AML-193 (cell line): ENCODE results near the gene COL5A1.

Source experiments
- DNase-seq, 2 experiments: peaks; one replicate each; lab custom pipeline; 2025; lab: John Stamatoyannopoulos, UW

COL5A1 gene

DNA sequence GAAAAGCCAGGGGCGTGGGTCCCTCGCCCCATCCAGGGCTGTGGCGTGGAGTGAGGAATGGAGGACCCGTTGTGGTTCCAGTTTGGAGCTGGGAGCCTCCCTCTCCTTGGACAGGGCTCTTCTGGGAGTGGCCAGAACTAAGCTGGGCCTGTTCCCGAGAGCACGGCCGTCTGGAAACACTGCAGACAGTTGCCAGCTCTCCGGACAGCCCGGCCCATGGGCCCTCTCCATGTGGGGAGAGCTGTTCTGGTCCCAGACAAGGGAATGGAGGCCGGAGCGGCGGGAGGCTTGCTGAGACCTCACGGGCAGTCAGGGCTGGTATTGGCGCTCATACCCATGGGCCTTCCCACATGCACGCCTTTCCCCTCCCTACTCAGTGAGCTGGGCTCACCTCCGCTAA is 193.8 kb downstream of the COL5A1 start:
- DNase-seq: no peak

DNA sequence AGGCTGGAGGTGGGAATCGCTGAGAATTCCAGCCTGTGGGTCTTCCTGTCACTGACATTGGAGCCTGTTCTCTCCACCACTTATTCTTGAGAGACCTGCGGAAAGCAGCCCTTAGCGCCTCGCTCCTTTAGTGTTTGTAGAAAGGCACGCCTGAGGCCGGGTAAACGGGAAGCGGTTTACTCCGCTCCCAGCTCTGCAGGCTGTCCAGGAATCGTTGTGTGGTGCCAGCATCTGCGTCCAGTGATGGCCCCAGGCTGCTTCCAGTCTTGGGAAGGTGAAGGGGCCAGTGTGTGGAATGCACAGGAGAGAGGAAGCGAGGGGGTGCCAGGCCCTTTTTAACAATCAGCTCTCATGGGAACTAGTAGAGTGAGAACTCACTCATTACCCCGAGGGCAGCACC is 194.4 kb downstream of the COL5A1 start:
- DNase-seq: no peak

DNA sequence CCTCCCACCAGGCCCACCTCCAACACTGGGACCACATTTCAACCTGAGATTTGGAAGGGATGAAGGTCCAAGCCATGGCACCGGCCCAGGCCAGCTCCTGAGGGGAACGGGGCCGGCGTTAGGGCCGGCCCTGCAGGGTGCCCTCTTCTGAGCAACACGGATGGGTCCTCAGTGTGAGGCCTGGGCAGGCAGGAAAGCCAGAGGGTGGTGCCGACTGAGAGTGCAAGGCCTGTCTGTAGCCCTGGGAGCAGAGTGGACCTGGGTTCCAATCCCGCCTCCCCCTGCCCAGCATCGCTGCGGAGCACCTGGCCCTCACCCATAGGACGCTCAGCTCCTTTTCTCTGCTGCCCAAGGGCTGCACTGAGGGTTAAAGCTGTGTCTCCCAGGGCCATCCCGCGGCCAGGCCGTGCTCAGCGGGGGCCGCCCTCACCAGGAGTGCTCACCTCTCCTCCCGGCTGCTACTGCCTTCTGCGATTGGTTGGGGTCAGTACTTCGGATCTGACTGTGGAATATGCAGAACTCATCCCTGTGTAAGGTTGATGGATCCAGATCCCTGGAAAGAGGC is 194.9 kb downstream of the COL5A1 start:
- DNase-seq: no peak

DNA sequence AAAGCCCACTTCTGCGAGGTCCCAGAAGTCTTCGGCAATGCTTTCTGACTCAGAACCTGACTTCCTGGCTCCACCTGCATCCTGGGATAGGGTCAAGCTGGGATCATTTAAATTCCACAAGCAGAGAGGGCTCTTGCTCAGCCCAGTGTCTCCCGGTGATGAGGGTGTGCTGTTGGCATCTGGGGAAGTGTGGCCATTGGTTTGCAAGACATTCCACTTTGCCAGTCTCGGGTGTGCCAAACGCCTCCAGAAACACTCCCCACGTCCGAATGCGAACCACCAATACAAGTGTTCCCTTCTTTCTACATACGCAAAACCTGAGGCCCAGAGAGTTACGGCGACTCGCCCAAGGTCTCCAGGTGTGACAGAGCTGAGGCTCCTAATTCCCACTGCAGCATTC is 195.9 kb downstream of the COL5A1 start:
- DNase-seq: no peak

DNA sequence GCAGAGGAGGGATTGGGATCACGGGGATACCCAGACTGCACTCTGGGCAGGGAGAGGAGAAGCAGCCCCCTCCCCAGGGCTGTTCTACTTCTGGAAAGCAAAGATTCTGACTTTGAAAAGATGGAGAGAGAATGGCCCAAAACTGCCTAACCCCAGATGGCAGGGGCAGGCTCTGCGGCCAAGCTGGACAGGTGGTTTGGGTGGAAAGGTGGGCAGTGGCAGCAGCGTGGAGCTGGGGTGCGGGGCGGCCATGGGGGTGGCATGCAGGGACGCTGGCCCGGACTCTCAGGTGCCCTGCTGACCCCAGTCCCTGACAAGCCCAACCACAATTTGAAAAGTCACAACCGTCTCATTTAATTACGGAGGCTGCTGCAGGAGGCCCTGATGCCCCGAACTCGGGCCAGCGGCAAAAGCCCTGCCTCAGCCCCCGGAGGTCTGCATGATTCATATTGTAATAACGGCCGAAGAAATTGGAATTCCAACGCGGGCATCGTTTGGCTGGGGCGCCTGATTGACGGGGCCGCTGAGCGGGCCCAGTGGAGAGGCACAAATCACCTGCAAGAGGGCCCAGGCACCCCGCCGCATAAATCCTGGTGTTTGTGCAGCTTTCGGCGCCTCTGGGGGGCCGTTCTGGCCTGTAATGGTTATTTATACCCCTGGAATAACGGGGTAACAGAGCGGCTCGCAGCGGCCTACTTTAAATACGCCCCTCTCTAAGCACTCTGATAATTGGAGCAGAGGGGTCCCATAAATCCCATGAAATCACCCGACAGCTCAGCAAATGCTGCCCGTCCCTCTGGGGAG is 197.2 kb downstream of the COL5A1 start:
- DNase-seq: no peak

- no peak for DNase-seq
These were observed 198.0 kb downstream of the COL5A1 start for GRCh38 chr9:134839455-134840125.

GRCh38 chr9:134840511-134840910 is 198.9 kb downstream of the COL5A1 start:
- DNase-seq: no peak

DNA sequence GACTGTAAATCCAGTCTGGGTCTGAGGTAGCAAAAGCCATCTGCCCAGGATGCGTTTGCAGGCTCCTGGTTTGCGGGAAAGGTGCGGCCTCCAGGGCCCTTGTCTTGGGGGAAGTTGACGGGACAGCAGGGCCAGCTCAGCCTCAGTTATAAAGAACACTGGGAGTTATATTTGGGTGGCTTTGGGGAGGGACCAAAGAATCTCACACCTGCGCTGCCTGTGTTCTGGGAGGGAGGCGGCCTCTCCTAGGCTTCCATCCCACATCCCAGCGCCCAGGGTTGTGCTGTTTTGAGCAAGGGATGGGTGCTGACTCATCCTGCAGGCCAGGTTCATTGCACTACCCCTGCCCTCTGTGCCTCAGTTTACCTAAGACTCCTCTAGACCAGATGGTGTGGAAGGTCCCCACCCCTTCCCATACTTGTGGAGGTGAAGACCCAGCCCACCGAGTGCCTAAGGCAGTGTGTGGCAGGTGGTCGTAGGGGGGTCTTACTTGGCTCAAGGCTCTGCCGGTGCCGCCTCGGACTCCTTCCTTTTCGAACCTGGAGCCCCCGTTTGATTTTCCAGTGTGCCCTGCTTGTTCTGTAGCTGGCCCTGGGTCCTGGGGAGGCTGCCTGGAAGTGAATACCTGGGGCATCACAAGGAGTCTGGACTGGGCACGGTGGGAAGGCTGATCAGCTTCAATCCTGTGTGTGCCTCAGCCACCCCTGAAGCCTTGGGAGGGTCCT is 199.7 kb downstream of the COL5A1 start:
- no peak for DNase-seq

DNA sequence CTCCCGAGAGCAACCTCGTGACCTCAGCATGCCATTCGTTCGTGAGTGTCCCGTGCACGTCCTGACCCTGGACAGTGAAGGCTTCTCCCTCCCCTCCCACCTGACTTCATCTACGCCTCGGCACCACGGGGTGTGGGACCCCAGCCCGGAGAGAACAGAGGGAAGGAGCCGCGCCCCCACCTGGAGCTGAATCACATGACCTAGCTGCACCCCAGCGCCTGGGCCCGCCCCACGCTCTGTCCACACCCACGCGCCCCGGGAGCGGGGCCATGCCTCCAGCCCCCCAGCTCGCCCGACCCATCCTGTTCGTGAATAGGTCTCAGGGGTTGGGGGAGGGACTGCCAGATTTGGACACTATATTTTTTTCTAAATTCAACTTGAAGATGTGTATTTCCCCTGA is 200.7 kb downstream of the COL5A1 start:
- no peak for DNase-seq

DNA sequence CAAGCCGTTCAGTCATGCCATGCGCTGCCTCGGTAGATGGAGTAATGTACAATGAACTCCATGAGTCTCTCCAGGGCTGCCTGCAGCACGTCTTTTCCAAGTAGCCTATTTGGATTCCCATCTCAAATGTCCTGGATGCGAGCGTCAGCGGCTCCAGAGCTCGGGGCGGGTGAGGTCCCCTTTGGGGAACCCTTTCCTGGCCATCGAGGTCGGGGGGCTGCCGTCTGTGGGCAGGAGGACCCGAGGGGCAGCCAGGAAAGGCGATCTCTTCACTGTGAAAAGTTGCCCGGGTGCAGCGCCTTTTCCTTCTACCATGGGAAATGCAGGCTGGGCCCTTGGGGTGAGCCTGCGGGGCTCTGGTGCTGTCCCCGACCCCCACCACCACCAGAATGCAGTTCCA is 202.1 kb downstream of the COL5A1 start:
- DNase-seq: no peak

DNA sequence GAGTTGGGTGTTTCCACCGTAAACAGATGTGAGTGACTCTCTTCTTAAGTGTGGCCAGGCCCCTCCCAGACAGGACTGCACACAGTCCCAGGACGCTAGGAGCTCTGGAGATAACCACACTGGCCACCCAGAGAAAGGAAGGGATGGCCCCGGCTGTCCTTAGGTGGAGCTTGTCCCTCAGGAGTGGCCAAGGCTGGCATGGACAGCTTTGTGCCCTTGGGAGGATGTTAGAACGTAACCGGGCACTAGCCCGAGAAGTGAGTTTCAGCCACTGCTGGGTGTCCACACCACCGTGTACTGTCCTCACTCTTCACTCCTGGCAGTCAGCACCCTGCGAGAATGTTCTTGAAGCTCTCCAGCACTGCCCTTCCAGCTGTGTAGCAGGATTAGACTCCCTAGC is 203.2 kb downstream of the COL5A1 start:
- DNase-seq: no peak

- DNase-seq: no peak
These were observed 204.6 kb downstream of the COL5A1 start for GRCh38 chr9:134846187-134846586.

DNA sequence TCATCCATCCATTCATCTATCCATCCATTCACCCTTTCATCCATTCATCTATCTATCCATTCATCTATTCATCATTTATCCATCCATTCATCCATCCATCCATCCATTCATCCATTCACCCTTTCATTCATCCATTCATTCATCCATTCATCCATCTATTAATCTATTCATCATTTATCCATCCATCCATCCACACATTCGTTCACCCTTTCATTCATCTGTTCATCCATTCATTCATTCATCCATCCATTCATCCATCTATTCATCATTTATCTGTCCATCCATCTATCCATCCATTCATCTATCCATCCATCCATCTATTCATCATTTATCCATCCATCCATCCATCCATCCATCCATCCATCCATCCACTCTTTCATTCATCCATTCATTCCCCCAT is 205.1 kb downstream of the COL5A1 start:
- DNase-seq: no peak

- DNase-seq: no peak
These were observed 205.5 kb downstream of the COL5A1 start for GRCh38 chr9:134847138-134847537.

GRCh38 chr9:134847752-134848432 is 206.3 kb downstream of the COL5A1 start:
- DNase-seq: no peak

DNA sequence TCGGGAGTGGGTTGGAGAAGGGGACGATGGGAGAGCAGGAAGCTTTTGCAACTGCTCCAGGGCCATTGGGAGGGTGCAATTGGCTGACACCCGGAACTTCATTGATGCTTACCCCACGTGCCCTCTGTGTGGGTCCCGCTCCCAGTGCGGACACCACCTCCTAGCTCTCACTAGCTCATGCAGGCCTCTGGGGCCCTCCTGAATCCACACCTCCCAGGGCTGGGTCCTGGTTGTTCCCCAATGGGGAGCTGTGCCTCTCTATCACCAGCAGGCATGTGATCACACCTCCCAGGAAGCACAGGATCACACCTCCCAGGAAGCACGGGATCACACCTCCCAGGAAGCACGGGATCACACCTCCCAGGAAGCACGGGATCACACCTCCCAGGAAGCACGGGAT is 206.9 kb downstream of the COL5A1 start:
- no peak for DNase-seq

DNA sequence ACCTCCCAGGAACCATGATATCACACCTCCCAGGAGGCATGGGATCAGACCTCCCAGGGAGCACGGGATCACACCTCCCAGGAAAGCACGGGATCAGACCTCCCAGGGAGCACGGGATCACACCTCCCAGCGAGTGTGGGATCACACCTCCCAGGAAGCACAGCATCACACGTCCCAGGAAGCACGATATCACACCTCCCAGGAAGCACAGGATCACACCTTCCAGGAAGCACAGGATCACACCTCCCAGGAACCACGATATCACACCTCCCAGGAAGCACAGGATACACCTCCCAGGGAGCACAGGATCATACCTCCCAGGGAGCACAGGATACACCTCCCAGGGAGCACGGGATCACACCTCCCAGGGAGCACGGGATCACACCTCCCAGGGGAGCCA is 209.0 kb downstream of the COL5A1 start:
- no peak for DNase-seq

DNA sequence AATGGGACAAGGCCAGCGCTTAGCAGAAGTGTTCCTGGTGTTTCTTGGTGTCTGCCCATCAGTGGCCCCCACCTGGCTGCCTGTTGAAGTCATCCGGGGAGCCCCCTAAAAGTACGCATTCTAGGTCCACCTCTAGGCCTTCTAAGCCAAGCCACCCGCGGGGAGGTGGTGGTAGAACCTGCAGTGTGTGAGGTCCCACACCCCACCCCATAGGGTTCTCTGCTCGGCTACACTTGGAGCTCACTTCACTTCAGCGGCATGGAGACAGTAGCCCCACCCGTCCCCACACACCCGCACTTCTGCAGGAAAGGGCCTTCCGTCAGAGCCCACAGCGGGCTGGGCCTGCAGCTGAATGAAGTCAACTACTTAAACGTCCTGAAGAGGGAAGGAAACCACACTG is 209.4 kb downstream of the COL5A1 start:
- no peak for DNase-seq

DNA sequence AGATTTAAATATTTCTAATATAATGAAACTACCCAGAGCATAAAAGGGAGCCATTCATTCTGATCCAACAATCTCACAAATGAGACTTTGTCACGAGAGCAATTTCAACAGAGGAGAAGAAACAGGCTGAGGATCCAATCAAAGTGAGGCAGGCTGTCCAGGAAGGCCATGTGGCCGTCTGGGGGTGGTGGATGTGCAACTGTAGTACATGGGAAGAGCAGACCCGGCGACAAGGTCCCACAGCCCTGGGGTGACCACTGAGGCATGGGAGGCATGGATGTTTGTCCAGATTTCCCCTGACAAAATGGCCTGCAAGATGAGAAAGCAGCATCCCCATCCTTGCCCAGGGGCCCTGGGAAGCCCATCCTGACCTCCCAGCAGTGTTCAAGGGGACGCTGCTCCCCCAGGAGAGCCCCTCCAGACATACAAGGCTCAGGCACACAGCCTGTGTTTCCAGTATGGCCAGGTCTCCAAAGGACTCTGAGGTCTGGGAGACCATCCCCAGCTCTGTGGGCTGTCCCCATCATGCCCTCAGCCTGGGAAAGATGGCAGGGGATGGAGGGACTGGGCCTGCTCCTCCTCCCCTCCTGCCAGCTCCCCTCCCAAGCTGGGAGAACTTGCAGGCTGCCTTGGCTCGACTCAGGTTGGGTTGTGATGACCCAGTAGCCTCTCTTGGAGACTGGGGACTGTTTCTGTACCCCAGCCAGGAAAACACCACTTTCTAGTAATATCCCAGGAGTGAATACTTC is 211.5 kb downstream of the COL5A1 start:
- DNase-seq: no peak

DNA sequence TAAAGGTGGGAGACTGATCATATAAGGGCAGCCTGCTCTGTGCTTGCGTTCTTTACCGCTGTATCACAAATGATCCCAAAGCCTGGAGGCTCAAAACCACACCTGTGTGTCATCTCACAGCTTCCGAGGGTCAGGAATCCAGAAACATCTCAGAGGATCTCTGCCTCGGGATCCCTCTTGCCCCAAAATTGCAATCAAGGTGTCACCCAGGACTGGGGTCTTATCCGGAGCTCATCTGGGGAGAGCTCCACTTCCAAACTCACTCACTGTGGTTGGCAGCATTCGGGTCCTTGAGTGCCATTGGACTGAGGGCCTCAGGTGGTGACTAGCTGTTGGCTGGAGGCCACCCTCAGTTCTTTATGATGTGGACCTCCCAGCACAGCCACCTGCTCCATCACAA is 212.3 kb downstream of the COL5A1 start:
- no peak for DNase-seq

DNA sequence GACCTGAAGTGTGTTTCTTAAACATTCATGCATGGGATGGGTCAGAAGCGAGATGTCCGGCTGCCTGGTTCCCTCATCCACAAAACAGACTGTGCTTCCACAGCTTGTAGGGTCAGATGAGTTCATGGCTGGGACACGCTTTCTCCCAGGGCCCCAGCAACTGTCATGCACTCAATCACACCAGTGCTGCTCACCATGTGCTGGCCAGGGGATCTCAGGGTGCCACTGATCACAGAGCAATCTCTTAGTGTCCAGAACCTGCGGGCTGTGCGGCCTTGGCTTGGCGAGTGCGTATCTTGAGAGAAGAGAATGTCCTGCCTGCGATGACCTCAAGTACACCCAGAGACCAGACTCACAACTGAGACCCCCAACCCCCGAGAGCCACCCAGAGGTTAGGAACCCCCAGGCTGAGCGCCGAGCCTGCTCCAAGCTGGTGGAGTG is 213.0 kb downstream of the COL5A1 start:
- DNase-seq: no peak
